ENCODE data around the gene XYLT1.

DNA sequence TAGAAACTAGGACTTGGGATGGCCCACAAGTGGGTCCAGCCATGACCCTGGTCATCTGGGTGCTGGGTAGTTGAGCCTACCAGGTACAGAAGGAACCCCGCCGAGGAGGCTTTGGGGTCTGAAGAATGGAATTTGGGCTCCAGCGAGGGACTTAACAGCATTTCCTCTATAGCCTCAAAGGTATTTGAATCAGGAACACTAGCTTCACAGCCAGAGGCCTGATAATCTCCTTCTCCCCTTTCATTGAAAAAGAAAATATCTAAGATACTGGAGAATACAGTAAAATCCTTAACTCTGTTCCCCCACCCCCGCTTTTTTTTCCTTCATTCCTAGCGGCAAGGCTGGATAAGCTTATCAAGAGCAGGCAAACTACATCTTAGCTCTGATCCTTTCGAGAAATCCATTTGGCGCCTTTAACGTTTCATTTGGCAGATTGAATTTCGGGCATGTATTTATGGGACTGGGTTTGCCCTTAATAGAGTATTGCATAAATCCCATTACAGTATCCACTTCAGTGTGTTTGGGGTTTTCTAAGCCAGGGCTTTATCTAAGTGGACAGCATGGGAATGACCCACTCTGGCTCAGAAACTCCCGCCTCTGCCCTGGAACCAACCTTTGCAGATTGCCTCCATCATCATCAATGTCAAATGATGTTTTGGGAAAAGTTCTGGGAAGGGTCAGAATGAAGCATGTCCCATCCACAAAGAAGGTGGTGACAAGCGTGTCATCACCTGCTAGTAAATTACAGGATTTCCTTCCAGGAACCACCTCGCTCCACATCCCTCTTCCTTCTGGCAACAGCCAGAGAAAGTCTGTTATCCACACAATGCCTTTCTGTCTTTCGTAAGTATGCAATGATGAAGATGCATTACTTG, 36.9 kb downstream of the XYLT1 start:
- TF ChIP-seq MXI1 (IDR thresholded peaks at IDR 0.05; ENCODE audit: borderline replicate concordance, low read depth, low read length) = no peak
- TF ChIP-seq, protein P1, sequence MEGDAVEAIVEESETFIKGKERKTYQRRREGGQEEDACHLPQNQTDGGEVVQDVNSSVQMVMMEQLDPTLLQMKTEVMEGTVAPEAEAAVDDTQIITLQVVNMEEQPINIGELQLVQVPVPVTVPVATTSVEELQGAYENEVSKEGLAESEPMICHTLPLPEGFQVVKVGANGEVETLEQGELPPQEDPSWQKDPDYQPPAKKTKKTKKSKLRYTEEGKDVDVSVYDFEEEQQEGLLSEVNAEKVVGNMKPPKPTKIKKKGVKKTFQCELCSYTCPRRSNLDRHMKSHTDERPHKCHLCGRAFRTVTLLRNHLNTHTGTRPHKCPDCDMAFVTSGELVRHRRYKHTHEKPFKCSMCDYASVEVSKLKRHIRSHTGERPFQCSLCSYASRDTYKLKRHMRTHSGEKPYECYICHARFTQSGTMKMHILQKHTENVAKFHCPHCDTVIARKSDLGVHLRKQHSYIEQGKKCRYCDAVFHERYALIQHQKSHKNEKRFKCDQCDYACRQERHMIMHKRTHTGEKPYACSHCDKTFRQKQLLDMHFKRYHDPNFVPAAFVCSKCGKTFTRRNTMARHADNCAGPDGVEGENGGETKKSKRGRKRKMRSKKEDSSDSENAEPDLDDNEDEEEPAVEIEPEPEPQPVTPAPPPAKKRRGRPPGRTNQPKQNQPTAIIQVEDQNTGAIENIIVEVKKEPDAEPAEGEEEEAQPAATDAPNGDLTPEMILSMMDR (CRISPR knock-in tag; IDR thresholded peaks at IDR 0.05) = no peak

Data from HepG2 (cell line).